EL (cell line): ENCODE results near the gene OR2AT4.
"Not testable (repeated sequence)": the region's sequence is repeated elsewhere in the genome, so short reads cannot be mapped to it uniquely, and the experiment has no call there.

Experiments
- DNase-seq: peaks from one replicate; pipeline ENCODE4 v3.0.0-alpha.2; 2016

Gene OR2AT4

DNA sequence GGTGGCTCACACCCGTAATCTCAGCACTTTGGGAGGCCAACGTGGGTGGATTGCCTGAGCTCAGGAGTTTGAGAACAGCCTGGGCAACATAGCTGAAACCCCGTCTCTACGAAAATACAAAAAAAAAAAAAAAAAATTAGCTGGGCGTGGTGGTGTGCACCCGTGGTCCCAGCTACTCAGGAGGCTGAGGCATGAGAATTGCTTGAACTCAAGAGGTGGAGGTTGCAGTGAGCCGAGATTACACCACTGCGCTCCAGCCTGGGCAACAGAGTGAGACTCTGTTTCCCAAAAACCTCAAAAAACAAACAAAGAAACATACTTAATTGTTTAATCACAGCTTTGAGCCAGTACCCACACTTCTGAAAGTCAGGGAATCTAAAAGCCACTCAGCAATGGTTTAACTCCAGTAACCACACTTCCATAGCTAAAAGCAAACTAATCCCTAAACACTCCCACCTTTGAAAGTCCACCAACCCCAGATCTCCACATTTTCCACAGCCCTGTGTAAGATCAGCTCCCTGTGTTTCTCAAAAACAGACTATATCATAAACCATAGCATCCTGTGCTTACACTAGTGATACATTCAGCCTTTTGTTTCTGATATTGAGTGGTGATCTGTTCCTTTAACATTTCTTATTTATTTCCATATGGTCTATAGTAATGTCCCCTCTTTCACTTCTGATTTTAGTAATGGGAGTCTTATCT lies 4.9 kb upstream of the OR2AT4 start:
- DNase-seq: no peak

DNA sequence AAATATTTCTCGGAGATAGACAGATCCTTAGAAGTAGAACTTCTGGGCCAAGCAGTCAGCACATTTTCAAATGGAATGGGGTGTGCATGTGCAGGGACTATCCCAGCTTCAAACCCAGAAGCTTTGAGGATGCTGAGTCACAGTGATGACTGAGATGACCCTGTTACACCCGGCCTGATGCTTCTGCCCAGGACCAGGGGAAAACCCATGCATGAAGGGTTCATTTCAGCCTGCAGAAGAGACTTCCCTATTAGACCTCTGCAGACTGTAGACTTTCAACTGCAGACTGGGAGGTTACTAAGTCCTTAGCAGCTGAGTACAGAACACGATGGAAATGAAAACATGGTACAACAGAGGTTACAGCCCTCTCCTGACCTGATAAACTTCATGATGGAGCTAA lies 3.6 kb upstream of the OR2AT4 start:
- peak; percentile 83 for DNase-seq

DNA sequence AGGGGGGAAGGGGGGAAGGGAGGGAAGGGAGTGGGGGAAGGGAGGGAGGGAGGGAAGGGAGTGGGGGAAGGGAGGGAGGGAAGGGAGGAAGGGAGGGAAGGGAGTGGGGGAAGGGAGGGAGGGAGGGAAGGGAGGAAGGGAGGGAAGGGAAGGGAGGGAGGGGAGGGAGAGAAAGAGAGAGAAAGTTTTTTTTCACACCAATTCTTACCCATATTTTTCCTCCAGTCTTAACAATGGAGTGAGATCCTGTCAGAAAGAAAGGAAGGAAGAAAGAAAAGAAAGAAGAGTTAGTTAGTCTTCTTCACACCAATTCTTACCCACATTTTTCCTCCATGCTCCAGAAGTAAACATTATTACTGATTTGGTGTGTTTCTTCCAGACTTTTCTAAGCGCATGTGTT lies 3.0 kb upstream of the OR2AT4 start:
- no peak for DNase-seq

DNA sequence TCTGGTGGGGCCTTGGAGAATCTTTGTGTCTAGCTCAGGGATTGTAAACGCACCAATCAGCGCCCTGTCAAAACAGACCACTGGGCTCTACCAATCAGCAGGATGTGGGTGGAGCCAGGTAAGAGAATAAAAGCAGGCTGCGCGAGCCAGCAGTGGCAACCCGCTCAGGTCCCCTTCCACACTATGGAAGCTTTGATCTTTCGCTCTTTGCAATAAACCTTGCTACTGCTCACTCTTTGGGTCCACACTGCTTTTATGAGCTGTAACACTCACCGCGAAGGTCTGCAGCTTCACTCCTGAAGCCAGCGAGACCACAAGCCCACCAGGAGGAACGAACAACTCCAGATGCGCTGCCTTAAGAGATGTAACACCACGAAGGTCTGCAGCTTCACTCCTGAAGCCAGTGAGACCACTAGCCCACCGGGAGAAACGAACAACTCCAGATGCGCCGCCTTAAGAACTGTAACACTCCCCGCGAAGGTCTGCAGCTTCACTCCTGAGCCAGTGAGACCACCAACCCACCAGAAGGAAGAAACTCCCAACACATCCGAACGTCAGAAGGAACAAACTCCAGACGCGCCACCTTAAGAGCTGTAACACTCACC lies 2.3 kb upstream of the OR2AT4 start:
- DNase-seq: not testable (repeated sequence)

DNA sequence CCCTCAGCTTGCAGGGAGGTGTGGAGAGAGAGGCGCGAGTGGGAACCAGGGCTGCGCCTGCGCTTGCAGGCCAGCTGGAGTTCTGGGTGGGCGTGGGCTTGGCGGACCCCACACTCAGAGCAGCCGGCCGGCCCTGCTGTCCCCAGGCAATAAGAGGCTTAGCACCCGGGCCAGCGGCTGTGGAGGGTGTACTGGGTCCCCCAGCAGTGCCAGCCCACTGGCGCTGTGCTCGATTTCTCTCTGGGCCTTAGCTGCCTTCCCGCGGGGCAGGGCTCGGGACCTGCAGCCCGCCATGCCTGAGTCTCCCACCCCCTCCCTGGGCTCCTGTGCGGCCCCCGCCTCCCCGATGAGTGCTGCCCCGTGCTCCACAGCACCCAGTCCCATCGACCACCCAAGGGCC lies 1.5 kb upstream of the OR2AT4 start:
- not testable (repeated sequence) for DNase-seq

DNA sequence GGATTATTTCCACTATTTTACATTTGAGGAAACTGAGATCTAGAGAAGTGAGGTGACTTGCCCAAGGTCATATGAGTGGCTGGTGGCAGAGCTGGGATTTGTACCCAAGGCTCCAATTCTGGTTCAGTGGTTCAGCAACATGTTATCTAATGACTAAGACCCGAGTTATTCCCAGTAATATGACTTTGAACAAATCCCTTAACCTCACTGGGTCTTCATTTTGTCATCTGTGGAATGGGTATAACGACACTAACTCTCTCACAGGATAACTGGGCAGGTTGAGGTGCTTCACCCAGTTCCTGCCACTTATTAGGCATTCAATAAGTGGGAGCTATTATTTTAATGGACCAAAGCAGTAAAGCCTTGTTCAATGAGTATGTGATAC lies 489 bp upstream of the OR2AT4 start:
- no peak for DNase-seq

DNA sequence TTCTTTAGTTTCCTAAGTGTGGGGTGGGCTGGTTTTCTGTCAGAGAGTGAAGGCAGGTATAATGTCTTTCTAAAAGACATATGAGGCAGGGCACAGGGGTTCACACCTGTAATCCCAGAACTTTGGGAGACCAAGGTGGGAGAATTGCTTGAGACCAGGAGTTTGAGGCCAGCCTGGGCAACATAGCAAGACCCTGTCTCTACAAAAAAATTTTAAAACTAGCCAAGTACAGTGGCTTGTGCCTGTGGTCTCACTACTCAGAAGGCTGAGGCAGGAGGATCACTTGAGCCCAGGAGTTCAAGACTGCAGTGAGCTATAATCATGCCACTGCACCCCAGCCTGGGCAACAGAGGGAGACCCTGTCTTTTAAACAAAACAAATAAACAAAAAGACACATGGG lies 2.3 kb downstream of the OR2AT4 start:
- not testable (repeated sequence) for DNase-seq

DNA sequence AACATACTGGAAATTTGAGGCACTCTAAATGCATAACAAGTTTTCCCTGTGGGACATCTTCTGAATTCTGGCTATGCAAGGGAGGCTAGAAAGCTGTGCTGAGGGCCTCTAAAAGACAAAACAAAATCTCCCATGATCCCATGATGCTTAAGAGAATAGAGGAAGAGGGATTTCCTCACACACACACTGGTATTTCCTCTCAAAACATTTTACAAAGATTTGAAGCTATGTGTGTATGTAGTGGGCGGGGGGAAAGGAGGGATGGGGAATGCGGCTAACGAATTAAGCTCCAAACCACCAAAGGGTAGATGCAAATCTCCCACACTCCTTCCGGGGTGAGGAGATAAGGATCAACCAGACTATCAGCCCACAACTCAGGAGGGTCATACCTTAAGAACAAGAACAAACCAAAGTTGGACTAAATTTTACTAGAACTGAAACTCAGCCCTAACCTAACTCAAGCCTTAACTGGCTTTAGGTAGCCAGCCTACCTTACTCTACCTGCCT lies 6.0 kb downstream of the OR2AT4 start:
- no peak for DNase-seq

DNA sequence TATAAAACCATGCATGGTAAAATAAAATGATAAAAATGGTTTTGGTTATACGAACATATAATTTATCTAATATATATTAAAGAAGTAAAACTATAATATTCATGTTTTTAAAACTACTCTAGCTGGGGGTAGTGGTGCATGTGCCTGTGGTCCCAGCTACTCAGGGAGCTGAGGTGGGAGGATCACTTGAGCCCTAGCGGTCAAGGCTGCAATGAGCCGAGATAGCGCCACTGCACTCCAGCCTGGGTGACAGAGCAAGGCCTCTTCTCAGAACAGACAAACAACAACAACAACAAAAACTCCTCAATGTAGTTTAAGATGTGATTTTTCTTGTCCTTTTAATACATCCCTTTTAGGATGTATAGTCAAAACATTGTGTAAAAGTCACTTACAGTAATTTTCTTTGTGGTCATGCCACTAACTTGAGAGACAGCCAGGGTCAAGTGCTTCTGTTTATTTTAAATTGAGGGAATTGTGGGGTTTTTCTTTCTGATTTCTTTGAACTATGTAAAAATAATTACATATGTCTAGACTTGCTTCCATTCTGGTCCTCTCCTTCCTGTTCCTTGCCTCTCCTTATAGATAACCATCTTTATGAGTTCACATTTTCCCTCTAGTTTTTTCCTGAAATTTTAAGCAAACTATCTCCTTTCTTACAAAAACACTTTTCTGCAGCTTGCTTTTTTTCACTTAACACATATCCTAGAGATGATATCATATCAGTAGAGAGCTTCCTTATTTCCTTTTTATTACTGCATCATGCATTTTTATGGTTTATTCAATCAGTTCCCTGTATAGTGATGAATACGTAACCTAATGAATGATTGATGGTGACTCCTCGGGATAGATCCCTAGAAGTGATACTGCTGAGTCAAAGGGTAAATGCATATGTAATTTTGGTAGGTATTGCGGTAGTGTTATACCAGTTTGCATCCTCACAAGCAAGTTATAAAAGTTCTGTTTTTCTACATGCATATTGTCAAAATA lies 9.1 kb downstream of the OR2AT4 start:
- no peak for DNase-seq

DNA sequence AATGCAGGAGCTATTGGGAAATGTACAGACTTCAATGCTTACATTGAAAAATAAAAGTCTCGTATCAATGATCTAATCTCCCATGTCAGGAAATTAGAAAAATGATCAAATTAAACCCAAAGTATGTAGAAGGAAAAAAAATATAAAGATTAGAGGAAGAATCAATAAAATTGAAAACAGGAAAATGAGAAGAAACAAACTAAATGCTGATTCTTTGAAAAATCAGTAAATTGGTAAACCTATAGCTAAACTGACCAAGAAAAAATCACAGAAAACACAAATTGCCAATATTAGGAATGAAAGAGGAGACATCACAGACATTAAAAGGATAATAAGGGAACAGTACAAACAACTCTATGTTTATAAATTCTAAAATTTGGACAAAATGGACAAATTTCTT lies 11.8 kb downstream of the OR2AT4 start:
- DNase-seq: no peak

DNA sequence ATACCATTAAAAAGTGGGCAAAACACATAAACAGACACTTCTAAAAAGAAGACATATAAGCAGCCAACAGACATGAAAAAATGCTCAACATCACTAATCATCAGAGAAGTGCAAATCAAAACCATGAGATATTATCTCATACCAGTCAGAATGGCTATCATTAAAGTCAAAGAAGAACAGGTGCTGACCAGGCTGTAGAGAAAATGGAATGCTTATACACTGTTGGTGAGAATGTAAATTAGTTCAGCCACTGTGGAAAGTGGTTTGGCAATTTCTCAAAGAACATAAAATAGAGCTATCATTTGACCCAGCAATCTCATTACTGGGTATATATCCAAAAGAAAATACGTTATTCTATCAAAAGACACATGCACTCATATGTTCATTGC lies 13.5 kb downstream of the OR2AT4 start:
- DNase-seq: no peak

DNA sequence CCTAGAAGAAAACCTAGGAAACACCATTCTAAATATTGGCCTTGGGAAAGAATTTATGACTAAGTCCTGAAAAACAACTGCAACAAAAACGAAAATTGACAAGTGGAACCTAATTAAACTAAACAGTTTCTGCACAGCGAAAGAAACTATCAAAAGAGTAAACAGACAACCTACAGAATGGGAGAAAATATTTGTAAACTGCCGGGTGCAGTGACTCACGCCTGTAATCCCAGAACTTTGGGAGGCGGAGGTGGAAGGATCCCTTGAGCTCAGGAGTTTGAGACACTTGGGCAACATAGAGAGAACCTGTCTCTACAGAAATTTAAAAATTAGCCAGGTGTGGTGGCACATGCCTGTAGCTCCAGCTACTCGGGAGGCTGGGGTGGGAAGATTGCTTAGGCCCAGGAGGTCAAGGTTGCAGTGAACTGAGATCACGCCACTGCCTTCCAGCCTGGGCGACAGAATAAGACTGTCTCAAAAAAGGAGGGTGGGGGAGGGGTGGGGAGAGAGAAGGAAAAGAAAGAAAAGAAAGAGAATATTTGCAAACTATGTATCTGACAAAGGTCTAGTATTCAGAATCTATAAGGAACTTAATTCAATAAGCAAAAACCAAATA lies 14.0 kb downstream of the OR2AT4 start:
- no peak for DNase-seq

DNA sequence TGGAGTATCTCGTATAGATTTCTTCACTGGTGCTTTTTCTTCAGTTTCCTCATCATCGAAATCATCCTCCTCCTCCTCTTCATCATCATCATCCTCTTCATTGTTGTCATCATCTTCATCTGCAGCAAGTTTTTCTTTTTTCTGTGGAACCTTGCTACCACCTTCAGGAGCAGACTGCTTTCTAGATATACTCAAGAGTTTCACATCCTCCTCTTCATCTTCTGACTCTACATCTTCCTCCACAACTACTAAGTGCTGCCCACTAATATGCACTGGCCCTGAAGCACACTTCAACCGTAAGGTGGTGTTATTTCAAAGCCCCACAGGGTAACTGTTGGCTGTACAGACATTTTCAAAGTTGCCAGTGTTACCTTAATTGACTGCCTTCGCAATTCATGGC lies 17.1 kb downstream of the OR2AT4 start:
- no peak for DNase-seq

DNA sequence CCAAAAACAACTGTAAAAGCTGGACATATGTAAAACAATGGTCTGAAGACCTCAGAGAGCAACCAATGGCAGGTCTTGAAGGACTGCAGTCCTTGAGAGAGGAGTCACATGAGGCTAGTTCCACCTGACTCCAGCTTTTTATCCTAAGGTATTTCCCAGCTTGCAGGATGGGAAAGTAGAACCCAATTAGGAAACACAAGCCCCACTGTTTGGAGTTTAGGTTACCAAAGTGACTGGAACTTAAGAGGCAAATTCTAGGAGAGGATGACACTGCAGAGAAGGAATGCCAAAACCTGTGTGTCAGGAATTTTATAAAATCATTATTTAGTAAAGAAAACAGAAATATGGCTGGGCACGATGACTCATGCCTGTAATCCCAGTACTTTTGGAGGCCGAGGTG lies 18.4 kb downstream of the OR2AT4 start:
- peak; percentile 70 for DNase-seq

DNA sequence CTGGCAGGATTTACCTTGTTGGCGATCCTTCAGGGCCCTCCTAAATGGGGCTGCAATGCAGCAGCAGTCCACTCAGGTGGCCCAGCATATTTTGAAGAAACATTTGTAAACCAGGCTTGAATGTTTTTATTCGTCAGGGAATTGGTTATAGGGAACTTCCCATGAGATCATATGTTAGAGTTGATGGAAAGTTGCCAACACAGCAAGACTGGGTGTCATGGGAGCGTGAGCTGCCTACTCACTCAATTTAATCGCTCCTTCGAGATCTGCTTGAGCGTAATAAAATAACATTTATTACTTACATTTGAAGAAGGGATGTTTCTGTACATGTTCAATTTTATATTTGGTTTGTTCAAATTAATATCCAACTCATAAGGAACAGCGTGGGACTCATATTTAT lies 19.4 kb downstream of the OR2AT4 start:
- peak; percentile 22 for DNase-seq

DNA sequence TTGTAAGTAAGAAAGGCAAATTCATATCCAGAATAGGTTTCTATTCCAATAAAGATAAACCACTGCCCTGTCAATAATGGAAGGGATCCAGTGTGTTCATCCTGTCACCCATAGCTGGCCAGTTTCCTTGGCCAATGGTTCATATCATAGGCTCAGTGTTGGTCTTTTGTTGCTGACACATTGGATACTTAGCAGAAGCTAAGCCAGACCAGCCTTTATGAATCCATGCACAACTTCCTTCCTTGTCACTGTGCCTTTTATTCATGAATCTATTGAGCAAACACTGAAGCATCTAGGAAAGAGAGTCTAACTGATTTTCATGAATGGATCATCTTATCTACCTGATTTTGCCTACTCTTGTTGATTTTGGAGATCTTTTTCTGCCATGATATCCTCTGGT lies 20.0 kb downstream of the OR2AT4 start:
- DNase-seq: no peak

DNA sequence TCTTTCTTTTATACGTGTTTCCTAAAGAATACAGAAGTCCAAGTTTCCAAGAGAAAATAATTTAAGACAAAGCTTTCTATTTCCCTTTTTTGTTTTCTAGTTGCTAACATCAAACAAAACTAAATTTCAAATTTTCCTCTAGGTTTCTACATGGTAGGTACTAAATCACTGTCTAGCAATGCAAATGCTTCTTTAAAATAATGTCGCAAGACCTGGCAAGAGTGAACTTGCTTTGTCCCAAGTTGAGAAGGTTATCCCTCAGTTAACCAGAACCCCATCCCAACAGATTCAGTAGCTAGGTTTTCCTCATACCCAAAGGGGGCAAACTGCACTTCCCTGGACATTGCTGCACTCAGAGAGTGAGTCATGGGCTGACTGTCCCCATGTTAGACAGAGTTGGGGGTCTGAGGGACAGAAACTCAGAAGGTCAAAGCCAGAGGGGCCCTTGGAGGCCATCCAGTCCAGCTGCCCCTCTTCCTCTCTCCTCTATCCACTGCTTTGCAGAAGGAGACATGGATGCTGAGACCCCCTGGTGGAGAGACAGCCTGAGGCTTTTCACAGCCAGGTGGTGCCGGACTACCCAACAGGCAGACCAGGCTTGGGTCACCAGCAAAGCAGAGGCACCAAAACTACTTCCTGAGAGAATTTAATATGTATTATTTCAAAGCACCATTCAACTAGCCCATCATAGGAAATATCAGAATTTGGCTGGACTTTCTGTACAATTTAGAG lies 23.1 kb downstream of the OR2AT4 start:
- no peak for DNase-seq

DNA sequence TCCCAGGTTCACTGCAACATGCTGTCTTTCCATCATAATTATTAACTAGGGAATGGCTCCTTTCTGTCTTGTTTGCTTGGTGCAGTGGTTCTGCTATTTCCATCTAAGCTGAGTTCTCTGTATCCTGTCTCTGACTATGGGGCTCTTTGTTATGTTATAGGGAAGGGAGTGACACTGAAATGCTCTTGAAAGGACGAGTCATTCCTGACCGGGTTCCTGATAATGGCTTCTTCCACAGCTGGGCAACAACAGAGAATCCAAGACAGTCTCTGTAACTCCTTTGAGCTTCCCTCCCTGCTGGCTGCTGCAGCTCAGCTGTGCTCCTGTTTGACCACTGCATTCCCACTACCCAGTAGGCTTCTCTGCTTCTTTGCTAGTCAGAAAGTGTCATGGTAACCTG lies 24.1 kb downstream of the OR2AT4 start:
- DNase-seq: no peak

DNA sequence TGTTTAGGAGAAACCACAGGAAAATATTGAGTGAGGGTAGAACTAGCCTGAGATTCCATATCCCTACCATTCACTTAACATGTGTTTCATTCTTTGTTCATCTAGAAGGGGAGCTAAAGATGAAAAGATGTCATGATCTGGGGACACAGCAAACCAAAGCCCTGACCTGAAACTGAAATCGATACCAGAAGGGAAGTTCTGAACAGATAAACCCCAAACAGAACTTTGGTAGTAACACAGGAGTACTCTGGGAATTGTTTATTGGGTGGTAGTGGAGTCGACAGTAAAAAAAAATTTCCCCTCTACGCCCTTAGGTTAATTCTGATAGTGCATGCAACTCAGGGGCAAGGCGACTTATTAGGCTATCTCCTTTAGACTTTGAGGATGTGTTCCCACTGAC lies 27.2 kb downstream of the OR2AT4 start:
- DNase-seq: no peak

DNA sequence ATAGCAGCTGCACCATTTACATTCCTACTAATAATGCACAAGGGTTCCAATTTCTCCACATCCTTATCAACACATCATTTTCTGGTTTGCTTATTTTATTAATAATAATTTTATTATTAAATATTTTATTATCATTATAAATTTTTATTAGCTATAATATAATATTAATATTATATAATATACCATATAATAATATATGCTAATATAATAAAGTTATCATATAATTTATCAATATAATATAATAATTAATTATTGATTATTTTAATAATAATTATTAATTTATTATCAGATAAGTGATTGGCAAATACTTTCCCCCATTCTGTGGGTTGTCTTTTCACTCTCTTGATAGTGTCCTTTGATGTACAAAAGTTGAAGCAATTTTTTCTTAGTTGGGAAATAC lies 27.7 kb downstream of the OR2AT4 start:
- DNase-seq: no peak

DNA sequence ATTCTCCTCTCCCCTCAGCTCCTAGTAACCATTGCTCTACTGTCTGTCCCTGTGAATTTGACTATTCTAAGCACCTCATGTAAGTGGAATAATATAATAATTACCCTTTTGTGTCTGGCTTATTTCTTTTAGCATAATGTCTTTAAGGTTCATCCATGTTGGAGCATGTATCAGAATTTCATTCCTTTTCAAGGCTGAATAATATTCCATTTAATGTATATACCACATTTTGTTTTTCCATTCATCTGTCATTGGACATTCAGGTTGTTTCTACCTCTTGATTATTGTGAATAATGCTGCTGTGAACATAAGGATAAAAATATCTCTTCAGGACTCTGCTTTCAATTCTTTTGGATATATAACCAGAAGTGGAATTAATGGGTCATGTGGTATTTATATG lies 28.1 kb downstream of the OR2AT4 start:
- no peak for DNase-seq

DNA sequence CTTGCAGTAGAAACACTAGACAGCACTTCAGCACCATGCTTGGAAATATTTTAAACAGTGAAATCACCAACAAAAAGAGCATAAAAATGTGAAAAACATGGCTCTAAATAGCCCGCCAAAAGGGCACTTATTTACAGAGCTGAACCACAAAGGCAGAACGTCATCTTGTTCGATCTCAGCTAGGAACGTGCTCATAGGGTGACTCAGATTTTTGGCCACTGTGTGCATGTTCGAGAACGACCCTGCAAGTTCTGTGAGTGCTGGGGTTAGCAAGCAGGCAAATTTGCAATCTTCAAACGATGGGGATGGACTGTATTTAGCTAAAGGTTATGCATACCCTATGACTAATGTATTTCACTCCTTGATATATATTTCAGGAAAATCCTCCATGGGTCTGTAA lies 30.6 kb downstream of the OR2AT4 start:
- DNase-seq: peak; percentile 58
